HG02759 (cell line): ENCODE results near the gene FOXI1.
"Not testable (repeated sequence)": the region's sequence is repeated elsewhere in the genome, so short reads cannot be mapped to it uniquely, and the experiment has no call there.

ENCODE experiments used
- ATAC-seq: cut with Tn5 transposase; IDR thresholded peaks from one replicate; pipeline ENCODE4 v1.9.1; 2021; ENCODE audit warnings: mild to moderate bottlenecking, moderate library complexity; ENCODE audit not compliant: unreplicated experiment

Gene FOXI1

DNA sequence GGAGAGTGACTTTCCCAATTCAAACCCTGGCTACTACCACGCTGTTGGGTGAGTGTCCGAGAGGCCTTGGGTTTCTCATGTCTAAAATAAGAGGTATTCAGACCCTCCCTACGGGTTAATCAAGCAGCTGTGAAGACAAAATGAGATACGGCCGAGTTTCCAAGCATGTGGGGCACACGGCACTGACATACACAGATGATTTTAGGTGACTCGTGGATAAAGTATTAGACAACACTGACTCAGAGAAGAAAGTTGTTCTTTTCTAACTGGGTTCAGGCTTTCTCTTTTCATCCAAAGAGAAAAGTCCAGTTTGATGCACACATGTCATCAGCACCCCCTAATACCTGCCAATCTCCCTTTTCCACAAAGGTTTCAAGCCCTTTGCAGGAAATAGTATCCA is 15.6 kb downstream of the FOXI1 start:
- ATAC-seq, result no peak

DNA sequence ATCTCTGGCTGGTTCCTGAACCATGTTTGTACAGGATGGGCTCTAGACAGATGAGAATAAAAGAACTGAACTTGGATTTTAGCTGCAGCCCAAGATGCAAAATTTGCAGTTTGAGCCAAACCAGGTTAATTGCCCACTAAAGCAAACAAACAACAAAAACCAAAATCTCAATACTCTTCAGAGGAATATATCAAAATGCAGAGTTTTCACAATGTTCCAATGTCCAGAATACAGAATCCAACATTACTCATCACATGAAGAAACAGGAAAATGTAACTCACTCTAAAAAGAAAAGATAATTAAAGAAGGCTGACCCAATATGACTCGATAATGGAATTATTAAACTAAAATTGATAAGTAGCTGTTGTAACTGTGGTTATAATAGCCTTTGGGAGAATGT is 20.4 kb downstream of the FOXI1 start:
- ATAC-seq, result no peak

DNA sequence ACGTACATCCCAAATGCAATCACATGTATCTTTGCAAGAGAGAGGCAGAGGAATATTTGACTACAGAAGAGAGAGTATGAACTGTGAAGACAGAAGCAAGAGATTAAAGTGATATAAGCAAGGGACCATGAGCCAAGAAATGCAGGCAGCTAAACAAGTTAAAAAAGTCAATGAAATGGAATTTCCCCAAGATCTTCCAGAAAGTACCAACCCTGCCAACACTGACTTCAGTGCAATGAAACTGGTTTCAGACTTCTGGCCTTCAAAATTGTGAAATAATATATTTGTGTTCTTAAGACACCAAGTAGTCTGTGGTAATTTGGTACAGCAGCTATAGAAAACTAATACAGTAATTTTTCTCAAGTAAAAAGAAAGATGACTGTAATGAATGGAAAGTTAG is 20.9 kb downstream of the FOXI1 start:
- no peak for ATAC-seq

DNA sequence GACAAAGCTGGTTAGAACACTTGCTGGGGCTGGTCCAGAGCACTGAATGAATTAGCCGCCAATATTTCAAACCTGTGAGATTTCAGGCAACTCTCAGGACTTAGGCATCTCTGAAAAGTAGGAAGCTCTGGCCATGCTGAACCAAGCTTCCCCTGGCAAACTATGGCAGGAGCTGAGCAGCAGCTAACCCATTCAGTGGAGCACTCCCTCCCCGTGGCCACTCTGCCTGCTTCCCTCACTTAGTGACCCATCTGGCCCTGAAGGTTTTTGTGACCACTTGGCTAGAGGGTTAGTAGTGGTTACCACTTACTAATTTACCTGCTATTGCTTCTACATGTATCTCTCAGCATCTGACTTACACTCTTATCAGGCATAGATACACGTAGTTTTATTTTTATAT is 25.5 kb downstream of the FOXI1 start:
- ATAC-seq, result no peak

DNA sequence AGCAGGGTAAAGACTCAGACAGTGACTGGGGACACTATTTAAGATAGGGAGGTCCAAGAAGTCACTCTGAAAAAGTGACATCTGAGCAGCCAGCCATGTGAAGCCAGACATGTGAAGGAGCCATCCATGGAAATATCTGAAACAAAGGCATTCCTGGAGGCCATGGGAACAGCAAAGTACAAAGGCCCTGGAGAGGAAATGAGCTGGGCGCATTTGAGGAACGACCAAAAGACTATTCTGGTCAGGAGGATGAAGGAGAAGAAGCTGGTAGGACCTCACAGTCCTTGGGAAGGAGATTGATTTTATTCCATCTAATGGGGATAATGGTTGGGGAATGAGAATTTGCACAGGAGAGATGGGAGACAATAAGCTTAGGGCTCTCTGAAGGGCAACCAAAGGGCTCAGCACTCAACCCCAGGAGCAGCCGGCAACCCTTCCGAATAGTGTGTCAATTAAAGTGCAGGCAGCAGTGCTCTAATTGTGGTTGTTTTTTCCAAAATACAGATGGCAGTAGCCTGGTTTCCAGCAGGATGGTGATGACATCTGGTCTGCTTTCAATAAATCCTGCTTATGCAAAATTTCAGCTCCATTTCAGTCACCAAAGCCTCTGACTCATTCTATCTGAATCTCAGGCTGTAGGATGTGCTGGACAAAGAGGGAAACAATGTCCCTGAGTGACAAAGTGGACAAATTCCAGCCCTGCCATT is 26.7 kb downstream of the FOXI1 start:
- ATAC-seq, result no peak

DNA sequence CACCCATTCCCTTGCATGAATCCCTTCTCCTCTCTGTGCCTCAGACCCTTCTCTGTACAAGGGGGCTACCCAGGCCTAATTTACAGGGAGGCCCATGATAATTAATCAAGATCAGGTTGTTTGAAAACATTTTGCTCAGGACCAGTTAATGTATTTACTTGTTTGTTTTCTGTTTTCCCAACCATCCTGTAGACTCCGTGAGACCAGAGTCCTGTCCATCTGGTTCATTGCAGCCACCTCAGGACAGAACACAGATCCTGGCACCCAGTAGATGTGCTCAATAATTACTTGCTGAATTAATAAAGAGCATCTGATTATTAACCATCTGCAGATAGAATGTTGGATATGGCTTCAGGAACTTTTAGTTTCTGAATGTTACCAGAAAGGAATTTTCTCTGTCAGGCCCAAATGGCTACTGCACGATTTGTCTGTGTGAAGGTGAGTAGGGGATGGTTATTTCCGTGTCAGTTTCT is 27.3 kb downstream of the FOXI1 start:
- no peak for ATAC-seq

DNA sequence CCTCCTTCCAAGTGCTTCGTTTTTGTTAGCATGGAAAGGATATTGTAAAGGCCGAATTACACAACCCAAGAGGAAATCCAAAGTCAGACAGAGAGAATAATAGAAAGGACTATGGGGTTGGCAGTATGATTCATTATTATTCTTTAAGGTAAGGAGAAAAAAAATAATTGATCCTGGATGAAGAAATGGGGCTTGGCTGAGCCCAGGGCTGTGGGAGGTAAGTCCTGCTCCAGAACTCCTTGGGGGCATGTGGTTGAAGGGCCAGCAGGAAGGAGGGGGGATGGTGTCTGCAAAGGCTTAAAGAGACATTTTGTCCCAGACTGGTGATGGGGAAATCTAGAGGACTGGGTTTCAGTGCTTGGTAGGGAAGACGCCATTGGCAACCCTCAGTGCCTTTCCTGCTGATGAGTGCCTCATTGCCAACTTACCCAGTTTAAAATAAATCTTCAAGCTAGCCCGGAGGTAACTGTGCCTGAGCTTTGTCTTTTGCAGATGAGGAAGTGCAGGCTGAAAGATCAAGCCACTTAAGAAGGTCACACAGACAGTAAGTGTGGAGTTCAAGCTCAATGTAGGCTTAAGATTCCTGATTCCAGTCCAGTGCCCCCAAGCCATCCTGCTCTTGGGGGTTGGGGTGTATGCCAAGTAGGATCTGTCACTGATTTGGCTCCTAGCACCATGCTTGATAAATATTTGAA is 30.2 kb downstream of the FOXI1 start:
- no peak for ATAC-seq

DNA sequence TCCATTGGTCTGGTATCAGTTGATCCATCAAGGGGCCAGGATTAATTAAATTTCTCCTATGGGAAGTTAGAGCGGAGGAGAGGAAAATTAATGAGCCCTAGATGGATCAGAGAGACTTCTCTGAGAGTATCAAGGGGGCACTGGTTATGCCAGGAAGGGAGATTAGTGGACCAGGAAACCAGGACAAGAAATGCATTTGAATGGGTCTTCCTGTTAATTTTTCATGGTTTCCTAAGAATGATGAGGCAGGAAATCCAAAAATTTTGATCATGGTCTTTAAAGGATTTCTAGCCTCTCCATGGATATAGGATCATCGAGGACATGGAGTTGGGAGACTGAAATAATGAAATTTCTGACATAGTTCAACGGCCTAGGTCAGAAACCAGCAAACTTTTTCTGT is 30.8 kb downstream of the FOXI1 start:
- ATAC-seq, result no peak

DNA sequence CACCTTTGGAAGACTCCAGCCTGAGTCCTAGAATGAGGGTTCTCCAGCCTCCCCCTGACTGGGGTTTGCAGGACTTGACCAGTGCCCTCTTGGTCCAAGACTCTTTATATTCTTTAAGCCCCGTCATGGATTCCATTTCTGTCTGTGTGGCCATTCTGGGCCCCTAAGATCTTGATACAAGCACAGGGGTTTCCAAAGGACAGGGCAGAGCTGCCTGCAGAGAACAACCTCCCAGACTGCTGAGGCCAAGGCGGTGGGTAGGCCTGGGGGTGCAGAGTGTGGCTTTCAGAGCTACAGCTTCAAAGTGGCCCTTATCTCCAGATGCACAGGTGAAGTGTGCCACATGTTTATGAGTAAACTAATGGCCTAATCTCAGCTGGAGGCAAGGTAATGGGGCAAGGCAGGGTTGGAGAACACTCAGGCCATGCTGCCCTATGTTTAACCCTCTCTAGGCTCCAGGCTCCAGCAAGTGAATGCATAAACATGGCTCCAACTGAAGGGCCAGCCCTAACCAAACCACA is 32.1 kb downstream of the FOXI1 start:
- no peak for ATAC-seq

DNA sequence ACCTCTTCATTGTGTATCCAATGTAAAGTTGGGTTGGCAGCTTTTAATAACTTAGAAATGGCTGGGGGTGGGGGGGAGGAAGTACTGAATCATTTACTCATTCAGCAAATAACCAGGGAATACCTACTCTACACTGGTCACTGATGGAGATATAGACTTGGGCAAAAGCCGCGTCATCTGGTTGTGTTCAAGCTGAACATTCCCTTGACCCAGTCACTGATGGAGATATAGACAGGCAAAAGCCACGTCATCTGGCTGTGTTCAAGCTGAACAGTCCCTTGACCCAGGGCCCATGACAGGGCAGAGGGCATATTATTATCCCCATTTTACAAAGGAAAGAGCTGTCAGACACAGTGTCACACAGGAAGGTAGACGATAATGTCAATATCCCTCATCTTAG is 32.6 kb downstream of the FOXI1 start:
- ATAC-seq, result no peak

DNA sequence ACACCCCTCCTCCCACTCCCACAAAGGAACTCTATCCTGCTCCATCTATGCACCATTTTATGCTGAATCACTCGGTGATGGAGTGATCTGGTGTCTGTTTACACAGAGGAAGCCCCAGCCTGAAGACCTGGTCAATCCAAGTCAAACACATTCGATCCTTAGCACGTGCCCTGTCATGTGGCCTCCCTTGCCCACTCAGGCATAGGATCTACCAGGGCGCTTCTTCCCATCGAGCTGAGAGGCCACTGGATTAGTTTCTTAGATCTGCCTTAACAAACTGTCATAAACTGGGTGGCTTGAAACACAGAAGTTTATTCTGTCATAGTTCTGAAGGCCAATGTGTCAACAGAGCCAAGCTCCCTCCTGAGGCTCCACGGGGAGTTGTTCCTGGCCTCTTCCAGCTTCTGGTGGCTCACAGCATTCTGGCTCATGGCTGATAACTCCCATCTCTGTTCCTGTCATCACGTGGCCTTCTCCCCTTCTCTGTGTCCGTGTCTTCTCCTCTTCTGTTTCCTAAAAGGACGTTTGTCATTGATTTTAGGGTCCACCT is 34.2 kb downstream of the FOXI1 start:
- no peak for ATAC-seq

DNA sequence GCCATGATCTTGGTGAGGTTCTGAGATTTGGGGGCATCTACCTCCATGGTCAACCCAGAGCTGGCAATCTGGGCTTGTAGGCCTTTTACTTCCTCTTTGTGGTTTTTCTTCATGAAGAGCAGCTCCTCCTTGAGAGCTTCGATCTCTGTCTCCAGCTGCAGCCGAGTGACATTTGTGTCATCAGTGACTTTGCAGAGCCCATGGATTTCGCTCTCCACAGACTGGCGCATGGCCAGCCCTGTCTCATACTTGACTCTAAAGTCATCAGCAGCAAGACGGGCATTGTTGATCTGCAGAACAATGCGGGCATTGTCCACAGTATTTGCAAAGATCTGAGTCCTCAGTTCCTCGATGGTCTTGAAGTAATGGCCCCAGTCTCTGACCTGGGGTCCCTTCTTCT is 35.5 kb downstream of the FOXI1 start:
- ATAC-seq, result not testable (repeated sequence)

DNA sequence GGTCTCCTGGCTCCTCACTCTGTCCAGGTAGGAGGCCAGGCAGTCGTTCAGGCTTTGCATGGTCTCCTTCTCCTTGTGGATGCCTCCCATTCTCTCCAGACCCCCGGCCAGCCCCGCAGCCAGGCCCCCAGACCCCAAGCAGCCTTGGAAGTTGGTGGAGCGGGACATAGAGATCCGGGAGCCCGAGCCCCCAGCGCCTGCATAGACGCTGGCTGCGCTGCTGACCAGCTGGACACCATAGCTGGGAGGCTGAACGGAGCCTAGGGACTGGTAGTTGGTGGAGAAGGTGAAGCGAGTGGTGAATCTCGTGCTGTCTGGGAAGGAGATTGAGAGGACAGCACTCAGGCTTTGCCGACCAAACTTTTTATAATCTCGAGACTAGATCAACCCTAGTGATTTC is 35.9 kb downstream of the FOXI1 start:
- no peak for ATAC-seq

DNA sequence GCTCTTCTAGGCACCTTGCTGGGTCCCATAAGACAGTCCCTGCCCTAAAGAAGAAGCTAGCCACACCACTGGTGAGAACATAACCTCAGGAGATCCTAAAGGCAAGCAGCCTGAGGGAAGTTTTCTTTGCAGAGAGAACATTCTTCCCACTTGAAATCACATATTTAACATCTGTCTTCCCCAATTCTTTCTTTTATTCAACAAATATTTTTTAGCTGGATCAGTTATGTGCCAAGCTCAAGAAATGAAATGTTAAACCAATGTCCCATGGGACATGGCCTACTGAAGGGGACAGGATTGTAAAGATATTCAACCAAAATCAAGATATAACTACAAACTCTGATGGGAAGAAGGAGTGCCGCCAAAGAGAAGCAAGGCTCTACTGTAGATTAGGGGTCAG is 36.5 kb downstream of the FOXI1 start:
- ATAC-seq, result no peak

DNA sequence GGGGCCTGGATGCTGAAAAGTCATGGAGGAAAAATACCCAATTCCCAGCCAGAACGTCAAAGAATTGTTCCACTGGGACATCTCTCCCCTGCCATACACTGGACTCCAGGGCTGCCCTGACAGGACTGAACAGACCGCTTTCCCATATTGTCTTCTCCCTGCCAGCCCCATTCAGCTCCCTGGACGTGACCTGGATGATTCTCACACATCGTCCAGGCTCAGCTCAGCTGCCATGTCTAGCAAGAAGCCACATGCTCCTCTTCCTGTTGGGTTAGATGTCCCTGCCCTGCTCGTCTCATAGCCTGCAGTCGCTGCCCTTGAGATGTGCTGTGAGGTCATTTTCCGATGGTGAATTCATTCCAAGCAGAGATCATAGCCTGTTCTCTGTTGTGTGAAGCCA is 37.4 kb downstream of the FOXI1 start:
- ATAC-seq, result no peak

DNA sequence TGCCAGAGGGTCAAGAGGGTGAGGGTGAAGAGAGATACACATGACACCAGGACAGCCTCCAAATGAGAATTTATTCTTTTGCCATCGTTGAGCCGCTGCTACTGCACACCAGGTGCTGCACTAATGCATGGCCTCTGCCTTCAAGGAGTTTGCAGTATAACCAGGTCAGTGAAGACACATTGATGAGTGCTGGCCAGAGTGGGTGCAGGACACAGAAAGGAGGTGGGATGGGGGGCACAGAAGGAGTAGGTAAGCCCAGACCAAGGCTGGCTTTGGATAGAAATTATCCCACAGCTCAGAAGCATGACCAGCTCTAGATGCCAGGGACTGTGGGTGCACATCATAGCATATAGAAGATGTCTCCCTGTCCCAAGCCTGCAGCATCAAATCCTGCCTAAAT is 38.0 kb downstream of the FOXI1 start:
- ATAC-seq, result no peak

DNA sequence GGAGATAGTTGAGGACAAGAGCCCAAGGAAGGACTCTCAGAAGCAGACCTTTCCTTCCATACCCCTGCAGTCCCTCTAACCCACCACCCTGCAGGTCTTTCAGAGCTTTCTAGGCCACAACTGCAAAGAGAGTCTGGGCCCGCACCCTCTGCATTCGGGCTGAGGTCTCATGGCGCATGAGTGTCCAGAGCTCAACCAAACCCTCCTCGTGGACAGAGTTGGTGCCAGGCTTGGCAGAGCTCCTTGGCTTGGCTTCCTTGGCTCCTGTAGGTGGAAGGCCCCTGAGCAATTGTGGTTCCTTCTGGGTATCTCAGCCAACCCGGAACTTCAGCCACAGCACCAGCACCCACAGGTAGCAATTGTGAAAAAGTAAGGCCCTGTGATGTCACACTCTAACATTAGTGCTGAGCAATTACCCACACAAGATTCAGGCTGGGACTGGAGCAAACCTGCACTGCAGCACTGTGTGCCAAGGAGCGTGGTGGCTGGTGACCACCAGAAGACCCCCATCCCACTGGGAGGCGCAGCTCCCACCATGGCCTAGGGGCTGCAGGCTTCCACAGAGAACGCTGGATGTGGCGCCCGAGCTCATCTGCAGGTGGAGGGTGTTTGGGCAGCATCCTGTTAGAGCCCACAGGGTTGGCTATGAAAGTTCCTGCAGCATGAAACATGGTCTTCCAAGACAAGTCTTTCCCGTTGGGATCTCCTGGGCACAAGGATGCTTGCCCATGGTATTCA is 38.8 kb downstream of the FOXI1 start:
- no peak for ATAC-seq

DNA sequence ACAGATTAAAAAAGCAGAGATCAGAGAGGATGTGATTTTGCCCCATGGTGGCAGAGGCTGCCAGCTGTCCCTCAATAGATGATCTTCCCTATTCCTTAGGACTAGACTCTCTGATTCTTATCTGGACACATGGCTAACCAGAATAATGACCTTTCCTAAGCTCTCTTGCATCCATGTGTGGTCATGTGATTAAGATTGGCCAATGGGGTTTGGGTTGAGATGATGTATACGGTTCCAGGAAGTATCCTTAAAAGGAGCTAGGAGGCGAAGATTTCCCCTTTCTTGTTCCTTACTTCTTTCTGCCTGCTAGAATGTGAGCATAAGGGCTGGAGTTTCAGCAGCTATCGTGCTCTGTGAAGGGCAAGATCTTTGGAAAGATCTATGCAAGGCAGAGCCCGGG is 39.8 kb downstream of the FOXI1 start:
- no peak for ATAC-seq

DNA sequence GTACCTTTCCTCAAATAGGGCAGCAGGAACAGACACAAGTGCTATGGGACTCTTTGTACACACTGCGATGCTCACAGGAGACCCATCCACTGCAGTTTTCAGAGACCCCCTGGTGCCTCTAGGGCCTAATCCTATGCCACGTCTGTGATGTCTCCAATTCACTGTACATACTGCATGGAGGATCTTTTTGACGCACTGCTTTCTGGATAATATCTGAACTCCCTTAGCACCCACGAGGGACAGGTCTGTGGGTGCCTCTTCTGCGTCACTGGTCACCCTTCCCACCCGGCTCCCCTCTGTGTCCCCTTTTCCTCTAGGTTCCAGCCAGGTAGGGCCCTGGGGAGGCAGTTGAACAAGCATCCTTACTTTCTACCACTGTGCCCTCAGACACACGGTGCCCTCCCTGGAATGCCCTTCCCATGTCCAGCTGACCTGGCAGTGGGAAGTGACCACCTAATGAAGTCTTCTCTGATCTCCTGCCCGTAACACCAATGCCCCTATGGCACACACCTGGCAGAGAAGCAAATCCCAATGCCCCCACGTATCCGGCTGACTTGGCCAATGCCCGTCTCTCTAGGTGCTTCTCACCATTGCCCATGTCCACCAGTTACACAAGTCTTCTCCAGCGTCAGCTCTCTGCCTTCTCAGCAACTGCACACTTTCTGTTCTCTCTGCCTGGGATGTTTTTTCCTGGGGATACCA is 41.5 kb downstream of the FOXI1 start:
- no peak for ATAC-seq

DNA sequence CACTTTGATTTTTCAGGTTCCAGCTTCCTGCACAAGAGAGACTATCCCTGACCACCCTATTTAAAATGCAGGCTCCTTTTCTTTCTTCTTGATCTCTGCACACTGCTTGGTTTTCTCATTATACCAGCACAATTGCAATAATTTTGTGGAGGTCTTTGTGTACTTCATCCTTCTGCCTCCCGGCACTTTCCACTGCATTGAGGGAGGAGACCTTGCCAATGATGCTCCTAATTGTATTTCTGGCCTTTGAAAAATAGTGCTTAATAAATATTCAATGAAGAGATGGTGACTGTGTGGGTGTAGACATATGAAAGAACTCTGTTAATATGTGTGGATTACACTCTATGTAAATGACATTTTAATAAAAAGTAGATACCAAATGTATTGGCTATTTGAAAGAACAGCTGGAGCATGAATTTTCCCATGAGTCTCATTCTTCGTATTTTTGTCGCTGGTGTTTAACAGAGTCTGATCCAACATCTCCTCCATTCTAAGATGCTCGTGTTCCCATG is 42.1 kb downstream of the FOXI1 start:
- no peak for ATAC-seq
